Endodermal cell (in vitro differentiated cells): ENCODE data around the gene NF1. TPM values are rescaled to one million over a fixed set of nuclear protein-coding genes. Genes with fewer than 3 reads are reported as not detected.

Experiments
- DNase-seq: peaks from one replicate; pipeline ENCODE4 v3.0.0-alpha.2; 2017
- H3K27ac ChIP-seq: 2 replicates; pipeline ENCODE4 v1.5.1; 2013; ENCODE audit warnings: mild to moderate bottlenecking, low read depth, low read length, moderate library complexity
- H3K27me3 ChIP-seq: 2 replicates; pipeline ENCODE4 v1.6.1; 2013; ENCODE audit warnings: mild to moderate bottlenecking, low read length, moderate library complexity; ENCODE audit not compliant: insufficient read depth, control insufficient read depth, poor library complexity, severe bottlenecking
- H3K36me3 ChIP-seq: 2 replicates; pipeline ENCODE4 v1.7.0; 2013; ENCODE audit warnings: mild to moderate bottlenecking, low read length, moderate library complexity; ENCODE audit not compliant: control insufficient read depth, insufficient read depth
- H3K4me1 ChIP-seq: one replicate; pipeline ENCODE4 v1.7.0; 2013; ENCODE audit warnings: low read length; ENCODE audit not compliant: control insufficient read depth, insufficient read depth
- H3K4me3 ChIP-seq: 2 replicates; pipeline ENCODE4 v1.5.1; 2013; ENCODE audit warnings: mild to moderate bottlenecking, low read length, moderate library complexity
- H3K9ac ChIP-seq: 2 replicates; pipeline ENCODE4 v1.6.1; 2013; ENCODE audit warnings: mild to moderate bottlenecking, low read length, moderate library complexity; ENCODE audit not compliant: poor library complexity, severe bottlenecking; ENCODE audit errors: extremely low read depth
- H3K9me3 ChIP-seq: 2 replicates; pipeline ENCODE4 v1.6.1; 2013; ENCODE audit warnings: mild to moderate bottlenecking, low read length, moderate library complexity; ENCODE audit not compliant: control insufficient read depth
- H3K27ac Mint-ChIP-seq: 2 replicates; pipeline ENCODE4 v1.8.0; 2020; ENCODE audit warnings: mixed read lengths
- H3K27me3 Mint-ChIP-seq: 2 replicates; pipeline ENCODE4 v1.8.0; 2021; ENCODE audit warnings: mild to moderate bottlenecking, mixed read lengths; ENCODE audit not compliant: insufficient read depth
- H3K36me3 Mint-ChIP-seq: 2 replicates; pipeline ENCODE4 v1.8.0; 2020; ENCODE audit warnings: low read depth, mixed read lengths
- H3K4me1 Mint-ChIP-seq: 2 replicates; pipeline ENCODE4 v1.8.0; 2020; ENCODE audit warnings: mixed read lengths
- H3K4me3 Mint-ChIP-seq: 2 replicates; pipeline ENCODE4 v1.8.0; 2020; ENCODE audit warnings: mild to moderate bottlenecking, moderate library complexity, mixed read lengths
- H3K9me3 Mint-ChIP-seq: 2 replicates; pipeline ENCODE4 v1.8.0; 2020; ENCODE audit warnings: mild to moderate bottlenecking, mixed read lengths
- CTCF ChIP-seq: fragments of 200-600 bp; sonication (generic); conservative IDR thresholded peaks from 2 replicates; pipeline ENCODE4 v1.5.0; 2021; ENCODE audit warnings: antibody characterized with exemption, mild to moderate bottlenecking
- WGBS, 2 experiments: methylation state at CpG; one replicate each; pipeline versions ENCODE4 v1.1.5 to v1.1.7; 2013; ENCODE audit warnings: missing lambda C conversion rate in 2 of 2, mixed read lengths in 1 of 2; ENCODE audit not compliant: insufficient coverage in 1 of 2, insufficient read length in 1 of 2; 5-methylcytosine and 5-hydroxymethylcytosine counted together
- total RNA-seq, 2 donors: library from RNA; stranded (reverse); fragmentation: NEBNext Ultra II Directional in 1 of 2; extraction: Animal tissue kit (Norgen Biotek cat#: 25700) in 1 of 2; gene quantifications; 2 replicates in 1 of 2; 3 replicates in 1 of 2; pipeline ENCODE4 v1.2.1, GENCODE V29; 2021

The NF1 gene
- total RNA-seq, 2 donors from 2014 or later = 61.9 to 69.3 TPM

GRCh38 chr17:31398381-31399311 is 303.9 kb downstream of the NF1 start:
- H3K4me1 ChIP-seq = no peaks in the 10 kb centered on the region
- Mint-ChIP-seq H3K27me3 (peaks cover 8% of the 10 kb centered on the region), H3K4me3 (no peak overlapping the region), H3K4me1 (no peaks in the 10 kb centered on the region), H3K36me3 (no peaks in the 10 kb centered on the region), H3K9me3 (no peaks in the 10 kb centered on the region), H3K27ac (no peak overlapping the region)
- TF ChIP-seq CTCF = no peak
- no peak overlapping the region for H3K27ac ChIP-seq
- DNase-seq = peak; percentile 36
- no peaks in the 10 kb centered on the region for H3K36me3 ChIP-seq
- no peak overlapping the region for H3K9ac ChIP-seq
- 88 to 92% methylated on average over 9 to 21 of the region's 21 CpGs for WGBS, 2 experiments
- H3K27me3 ChIP-seq = peaks cover 15% of the 10 kb centered on the region
- no peak overlapping the region for H3K4me3 ChIP-seq
- no peaks in the 10 kb centered on the region for H3K9me3 ChIP-seq

- WGBS, 2 experiments = 71 to 87% methylated on average over 7 to 11 of the region's 11 CpGs
- TF ChIP-seq CTCF = no peak
Observed at GRCh38 chr17:31400481-31400950, 305.7 kb downstream of the NF1 start.

GRCh38 chr17:31401456-31402254 is 306.9 kb downstream of the NF1 start:
- no peak for TF ChIP-seq CTCF
- H3K36me3 Mint-ChIP-seq = no peaks in the 10 kb centered on the region
- Histone ChIP-seq H3K36me3 (no peaks in the 10 kb centered on the region), H3K27me3 (no peaks in the 10 kb centered on the region), H3K4me1 (no peaks in the 10 kb centered on the region), H3K9me3 (no peaks in the 10 kb centered on the region), H3K27ac (no peak overlapping the region), H3K4me3 (no peak overlapping the region), H3K9ac (no peak overlapping the region)
- H3K4me1 Mint-ChIP-seq = no peaks in the 10 kb centered on the region
- H3K9me3 Mint-ChIP-seq = no peaks in the 10 kb centered on the region
- no peaks in the 10 kb centered on the region for H3K27me3 Mint-ChIP-seq
- H3K4me3 Mint-ChIP-seq = no peak overlapping the region
- no peak overlapping the region for H3K27ac Mint-ChIP-seq
- WGBS, 2 experiments = 90 to 95% methylated on average over 7 to 11 of the region's 11 CpGs
- DNase-seq = peak; percentile 38

More at GRCh38 chr17:31400481-31400950, 305.7 kb downstream of the NF1 start:
- H3K36me3 Mint-ChIP-seq = no peaks in the 10 kb centered on the region
- Histone ChIP-seq H3K36me3 (no peaks in the 10 kb centered on the region), H3K4me1 (no peaks in the 10 kb centered on the region), H3K4me3 (no peak overlapping the region), H3K27ac (no peak overlapping the region), H3K9me3 (no peaks in the 10 kb centered on the region), H3K27me3 (peaks cover 2% of the 10 kb centered on the region), H3K9ac (no peak overlapping the region)
- no peak overlapping the region for H3K4me3 Mint-ChIP-seq
- no peaks in the 10 kb centered on the region for H3K27me3 Mint-ChIP-seq
- H3K27ac Mint-ChIP-seq = no peak overlapping the region
- no peaks in the 10 kb centered on the region for H3K4me1 Mint-ChIP-seq
- H3K9me3 Mint-ChIP-seq = no peaks in the 10 kb centered on the region
- DNase-seq = peak; percentile 65
